A673 (cell line): ENCODE data around the gene RGS17.

Experiments used
- EZH2 ChIP-seq: fragments of 200-600 bp; sonication (generic); IDR thresholded peaks from 2 replicates; pipeline ENCODE4 v1.6.1; 2017; ENCODE audit warnings: borderline replicate concordance, low read depth, mild to moderate bottlenecking, mixed read lengths, antibody characterized with exemption, low read length; ENCODE audit not compliant: poor library complexity, severe bottlenecking
- TF ChIP-seq, protein P1 (sequence below): fragments of 300-800, 200-600 bp; sonication (generic); conservative IDR thresholded peaks from 2 replicates; pipeline ENCODE4 v1.5.1; 2017; ENCODE audit warnings: low read depth, mild to moderate bottlenecking, antibody characterized with exemption, low read length, moderate library complexity, mixed read lengths

GRCh38 chr6:153045271-153045670, 85.8 kb downstream of the RGS17 start:
- TF ChIP-seq, protein P1, sequence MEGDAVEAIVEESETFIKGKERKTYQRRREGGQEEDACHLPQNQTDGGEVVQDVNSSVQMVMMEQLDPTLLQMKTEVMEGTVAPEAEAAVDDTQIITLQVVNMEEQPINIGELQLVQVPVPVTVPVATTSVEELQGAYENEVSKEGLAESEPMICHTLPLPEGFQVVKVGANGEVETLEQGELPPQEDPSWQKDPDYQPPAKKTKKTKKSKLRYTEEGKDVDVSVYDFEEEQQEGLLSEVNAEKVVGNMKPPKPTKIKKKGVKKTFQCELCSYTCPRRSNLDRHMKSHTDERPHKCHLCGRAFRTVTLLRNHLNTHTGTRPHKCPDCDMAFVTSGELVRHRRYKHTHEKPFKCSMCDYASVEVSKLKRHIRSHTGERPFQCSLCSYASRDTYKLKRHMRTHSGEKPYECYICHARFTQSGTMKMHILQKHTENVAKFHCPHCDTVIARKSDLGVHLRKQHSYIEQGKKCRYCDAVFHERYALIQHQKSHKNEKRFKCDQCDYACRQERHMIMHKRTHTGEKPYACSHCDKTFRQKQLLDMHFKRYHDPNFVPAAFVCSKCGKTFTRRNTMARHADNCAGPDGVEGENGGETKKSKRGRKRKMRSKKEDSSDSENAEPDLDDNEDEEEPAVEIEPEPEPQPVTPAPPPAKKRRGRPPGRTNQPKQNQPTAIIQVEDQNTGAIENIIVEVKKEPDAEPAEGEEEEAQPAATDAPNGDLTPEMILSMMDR: no peak
- TF ChIP-seq EZH2: no peak
